ENCODE data around the gene FXYD5.
"Not testable (repeated sequence)": the region's sequence is repeated elsewhere in the genome, so short reads cannot be mapped to it uniquely, and the experiment has no call there.

FXYD5 gene

GRCh38 chr19:35194012-35194984 is 39.8 kb downstream of the FXYD5 start:
- no peak for DNase-seq

- no peak for DNase-seq
Measured at GRCh38 chr19:35195830-35196229, 41.3 kb downstream of the FXYD5 start.

GRCh38 chr19:35196861-35197260 is 42.3 kb downstream of the FXYD5 start:
- not testable (repeated sequence) for DNase-seq

- no peak for DNase-seq
Measured at GRCh38 chr19:35199481-35199880, 44.9 kb downstream of the FXYD5 start.

- no peak for DNase-seq
Measured at GRCh38 chr19:35202722-35203688, 48.5 kb downstream of the FXYD5 start.

- DNase-seq: peak; percentile 78
Measured at GRCh38 chr19:35204799-35205732, 50.5 kb downstream of the FXYD5 start.

- no peak for DNase-seq
Measured at GRCh38 chr19:35205733-35206323, 51.3 kb downstream of the FXYD5 start.

- DNase-seq: no peak
Measured at GRCh38 chr19:35206379-35206778, 51.8 kb downstream of the FXYD5 start.

- no peak for DNase-seq
Measured at GRCh38 chr19:35206855-35207254, 52.3 kb downstream of the FXYD5 start.

- DNase-seq: no peak
Measured at GRCh38 chr19:35207391-35207871, 52.9 kb downstream of the FXYD5 start.

- no peak for DNase-seq
Measured at GRCh38 chr19:35208121-35208520, 53.6 kb downstream of the FXYD5 start.

- no peak for DNase-seq
Measured at GRCh38 chr19:35209646-35210045, 55.1 kb downstream of the FXYD5 start.

- DNase-seq: peak; percentile 8
Measured at GRCh38 chr19:35211545-35212230, 57.2 kb downstream of the FXYD5 start.

- DNase-seq: no peak
Measured at GRCh38 chr19:35212241-35212640, 57.7 kb downstream of the FXYD5 start.

GRCh38 chr19:35213663-35214632 is 59.4 kb downstream of the FXYD5 start:
- peak; percentile 77 for DNase-seq

GRCh38 chr19:35214766-35215422 is 60.4 kb downstream of the FXYD5 start:
- DNase-seq: no peak

GRCh38 chr19:35216016-35216832 is 61.7 kb downstream of the FXYD5 start:
- no peak for DNase-seq
